ENCODE data around the gene SLC5A1.

SLC5A1 gene

DNA sequence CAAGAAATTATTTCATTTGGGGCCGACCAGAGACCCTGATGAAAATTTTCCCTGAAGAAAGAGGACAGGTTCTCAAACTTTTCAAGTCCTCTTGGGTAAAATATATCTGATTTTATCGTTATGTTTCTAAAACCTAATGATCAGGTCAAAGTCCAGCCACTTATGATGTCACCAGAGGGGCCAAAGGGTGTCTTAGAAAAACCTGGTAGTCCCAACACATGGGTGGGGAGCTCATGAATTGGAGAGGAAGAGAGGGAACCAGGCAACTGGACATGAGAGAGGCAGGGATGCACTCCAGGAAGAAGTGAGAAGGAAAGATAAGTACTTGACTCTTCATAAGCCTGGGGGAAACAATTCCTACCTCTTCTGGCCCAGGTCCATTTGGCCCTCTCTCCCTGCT is 9.2 kb downstream of the SLC5A1 start:
- DNase-seq, result no peak

DNA sequence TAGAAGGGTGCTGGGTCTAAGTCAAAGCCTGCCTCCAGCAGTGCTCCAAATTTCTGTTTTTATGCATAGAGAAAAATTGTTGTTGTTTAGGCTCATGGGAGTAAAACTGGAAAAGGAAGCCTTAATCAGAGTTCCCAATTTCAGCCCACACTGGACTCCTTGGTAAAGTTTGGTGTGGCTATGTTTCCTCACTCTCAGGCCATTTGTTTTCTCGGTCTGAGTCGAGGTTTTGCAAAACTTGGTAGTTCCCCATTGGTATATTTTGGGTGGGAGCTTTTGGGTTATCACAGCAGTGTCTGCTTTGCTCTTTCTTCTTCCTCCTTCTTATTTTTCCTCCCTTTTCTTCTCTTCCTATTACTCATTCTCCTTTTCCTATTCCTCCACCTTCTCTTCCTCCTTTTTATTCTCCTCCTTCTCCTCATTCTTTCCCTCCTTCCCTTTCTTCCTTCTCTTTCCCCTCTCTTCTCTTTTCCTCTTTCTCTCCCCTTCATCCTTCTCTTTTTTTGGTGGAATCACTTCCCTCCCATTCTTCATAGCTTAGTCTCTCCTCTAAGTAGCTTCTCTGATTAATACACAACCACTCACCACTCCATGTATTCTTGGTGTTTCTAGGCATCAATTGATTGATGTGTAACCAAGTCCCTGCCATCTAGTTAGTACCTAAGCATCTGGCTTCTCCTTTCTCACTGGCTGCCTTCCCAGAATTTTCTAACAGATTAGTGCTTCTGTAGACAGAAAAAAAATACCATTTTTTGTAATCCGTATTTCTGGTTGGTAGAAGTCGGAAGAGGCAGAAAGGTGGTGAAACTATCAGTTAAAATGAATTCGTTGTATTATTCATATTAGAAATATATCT is 10.1 kb downstream of the SLC5A1 start:
- no peak for DNase-seq

DNA sequence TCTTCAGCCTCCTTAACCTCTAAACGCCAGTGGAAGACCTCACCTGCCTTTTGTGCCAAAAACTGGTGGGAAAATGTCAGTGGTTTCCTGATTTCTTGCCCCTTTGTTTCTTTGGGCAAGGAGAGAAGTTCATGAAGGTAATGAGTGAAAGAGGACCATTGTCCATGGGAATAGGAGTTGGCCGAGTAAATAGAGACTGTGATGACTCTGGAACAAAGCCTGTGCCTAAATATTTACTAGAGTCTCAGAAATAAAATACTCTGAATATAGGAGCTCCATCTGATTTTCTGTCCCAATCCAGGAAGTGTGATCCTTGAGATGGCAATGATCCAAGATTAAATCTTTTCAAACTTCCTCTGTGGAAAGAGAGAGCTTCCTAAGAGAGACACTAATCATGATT is 12.0 kb downstream of the SLC5A1 start:
- no peak for DNase-seq

DNA sequence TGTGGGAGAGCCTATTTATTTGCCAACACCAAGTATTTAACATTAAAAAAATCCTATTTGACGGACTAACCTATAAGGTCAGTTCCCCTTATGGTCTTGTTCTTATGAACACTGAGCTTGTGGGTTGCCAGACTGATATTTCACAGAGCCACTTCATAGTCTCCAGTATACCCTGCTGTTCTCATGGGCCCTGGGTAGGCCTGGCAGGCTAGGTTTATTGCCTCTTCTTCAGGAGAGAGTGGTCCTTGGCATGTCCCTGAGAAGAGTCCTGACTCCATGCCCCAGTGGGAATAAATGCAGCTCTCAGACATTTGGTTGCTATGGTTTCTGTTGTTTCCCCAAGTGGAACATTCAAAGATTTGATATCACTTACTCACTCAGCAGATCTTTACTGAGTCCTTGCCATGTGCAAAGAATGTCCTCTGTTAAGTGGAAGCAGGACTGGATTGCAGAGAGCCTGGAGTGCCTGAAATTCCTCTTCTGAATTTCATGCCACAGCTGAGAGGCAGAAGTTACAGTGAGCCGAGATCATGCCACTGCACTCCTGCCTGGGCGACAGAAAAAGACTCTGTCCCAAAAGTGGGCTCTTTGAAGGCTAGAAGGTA is 15.7 kb downstream of the SLC5A1 start:
- no peak for DNase-seq

DNA sequence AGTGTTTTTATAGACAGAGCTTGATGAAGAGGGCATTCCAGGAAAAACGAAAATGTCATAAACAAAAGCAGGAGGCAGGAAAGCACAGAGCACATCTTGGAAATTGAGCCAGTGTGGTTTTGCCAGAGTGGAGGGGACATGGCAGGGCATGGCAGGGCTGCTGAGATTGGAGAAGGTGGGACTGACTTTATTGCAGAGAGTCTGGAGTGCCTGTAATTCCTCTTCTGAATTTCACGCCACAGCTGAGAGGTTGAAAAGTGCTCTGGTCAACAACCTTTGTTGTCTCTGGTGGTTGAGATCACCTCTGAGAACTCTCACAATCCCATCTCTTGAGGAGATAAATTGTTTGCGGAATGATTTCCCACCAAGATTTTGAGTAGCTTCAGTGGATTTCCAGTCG is 16.4 kb downstream of the SLC5A1 start:
- DNase-seq, result no peak

DNA sequence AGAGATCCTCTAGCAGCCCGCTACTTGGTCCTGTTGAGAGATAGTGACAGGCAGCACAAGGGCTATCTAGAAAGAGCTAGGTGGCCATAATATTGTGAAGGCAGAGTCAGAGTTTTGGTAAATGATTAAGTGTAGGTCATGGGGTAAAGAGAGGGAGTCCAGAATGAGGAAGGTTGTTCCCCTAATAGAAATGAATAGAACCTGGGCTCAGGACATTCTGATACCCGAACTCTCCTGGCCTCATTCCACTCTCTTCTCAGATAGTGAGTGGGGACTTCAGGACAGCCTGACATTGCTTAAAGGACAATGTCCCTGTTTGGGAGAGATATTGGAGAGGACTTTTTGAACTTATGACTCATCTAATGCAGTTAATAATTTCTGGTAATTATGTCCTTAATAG is 20.6 kb downstream of the SLC5A1 start:
- no peak for DNase-seq

DNA sequence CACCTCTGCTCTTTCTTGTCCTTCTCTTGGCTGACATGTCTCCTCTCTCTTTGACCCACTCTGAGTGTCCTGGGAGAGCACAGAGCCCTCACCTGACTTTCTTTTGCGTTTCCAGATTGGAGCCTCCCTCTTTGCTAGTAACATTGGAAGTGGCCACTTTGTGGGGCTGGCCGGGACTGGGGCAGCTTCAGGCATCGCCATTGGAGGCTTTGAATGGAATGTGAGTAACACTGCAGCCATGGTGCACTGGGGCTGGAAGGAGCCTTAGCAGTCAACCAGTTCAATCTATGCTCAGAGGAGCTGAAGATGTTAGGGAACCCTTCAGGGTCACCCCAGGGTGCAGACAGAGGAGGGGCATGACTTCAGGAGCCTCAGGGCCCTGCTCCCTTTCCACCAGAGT is 23.8 kb downstream of the SLC5A1 start:
- no peak for DNase-seq

DNA sequence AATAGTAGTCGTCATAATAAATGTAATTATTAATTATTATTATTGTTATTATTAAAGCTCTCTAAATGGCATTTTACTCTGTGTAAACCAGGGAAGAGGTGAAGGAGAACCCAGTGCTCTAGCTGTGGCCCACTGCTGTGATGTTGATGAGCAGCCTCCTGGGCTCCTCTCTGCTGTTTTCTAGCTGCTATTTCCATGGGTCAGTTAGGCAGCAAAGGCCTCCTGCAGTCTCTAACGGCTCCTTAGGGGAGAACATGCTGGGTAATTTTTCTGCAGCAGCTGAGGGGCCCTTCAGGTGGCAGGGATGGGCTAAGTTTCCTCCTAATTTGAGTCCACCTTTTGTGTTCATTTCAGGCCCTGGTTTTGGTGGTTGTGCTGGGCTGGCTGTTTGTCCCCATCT is 24.6 kb downstream of the SLC5A1 start:
- no peak for DNase-seq

DNA sequence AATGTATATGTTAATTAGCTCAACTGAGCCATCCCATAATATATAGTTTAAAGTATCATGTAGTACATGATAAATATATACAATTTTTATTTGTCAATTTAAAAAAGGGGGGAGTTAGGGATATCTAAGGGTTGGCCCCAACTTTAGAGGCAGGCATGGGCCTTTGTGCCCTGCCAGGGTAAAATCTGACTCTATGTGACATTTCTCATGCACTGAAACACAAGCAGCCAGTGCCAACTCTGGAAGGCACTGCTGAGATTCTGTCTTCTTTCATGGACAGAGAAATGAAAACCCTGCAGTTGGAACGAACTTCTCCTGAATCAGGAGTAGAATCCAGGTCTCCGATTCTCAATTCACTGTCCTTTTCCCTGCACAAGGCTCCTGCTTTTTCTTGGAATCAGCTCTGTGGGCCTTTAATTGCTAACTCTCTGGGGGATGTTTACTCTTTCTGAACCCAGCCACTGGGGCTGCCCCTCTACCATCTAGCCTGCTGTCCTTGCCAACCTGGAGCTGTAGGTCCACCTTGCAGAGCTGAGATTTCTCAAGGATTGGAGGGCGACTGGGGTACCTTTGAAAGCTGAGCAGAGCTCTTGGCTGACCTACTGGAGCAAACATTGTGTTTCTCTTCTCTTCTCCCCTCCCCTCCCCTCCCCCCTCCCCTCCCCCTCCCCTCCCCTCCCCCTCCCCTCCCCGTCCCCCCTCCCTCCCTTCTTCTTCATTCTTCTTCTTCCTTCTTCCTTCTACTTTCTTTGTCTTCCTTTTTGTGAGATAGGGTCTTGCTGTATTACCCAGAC is 26.7 kb downstream of the SLC5A1 start:
- no peak for DNase-seq

DNA sequence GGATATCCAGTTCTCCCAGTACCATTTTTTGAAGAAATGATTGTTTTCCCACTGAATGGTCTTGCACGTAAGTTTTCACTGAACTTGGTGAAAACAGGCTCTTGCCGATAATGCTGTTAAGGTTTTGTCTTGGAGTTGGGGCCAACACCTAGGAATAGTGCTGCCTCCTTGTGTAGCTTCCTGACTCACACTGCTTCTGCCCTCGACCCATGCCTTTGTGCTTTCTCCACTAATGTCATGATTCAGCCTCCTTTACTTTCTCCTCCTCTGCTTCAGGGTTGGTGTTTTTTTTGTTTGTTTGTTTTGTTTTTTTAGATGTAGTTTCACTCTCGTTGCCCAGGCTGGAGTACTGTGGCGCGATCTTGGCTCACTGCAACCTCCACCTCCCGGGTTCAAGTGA is 30.2 kb downstream of the SLC5A1 start:
- DNase-seq, result no peak

DNA sequence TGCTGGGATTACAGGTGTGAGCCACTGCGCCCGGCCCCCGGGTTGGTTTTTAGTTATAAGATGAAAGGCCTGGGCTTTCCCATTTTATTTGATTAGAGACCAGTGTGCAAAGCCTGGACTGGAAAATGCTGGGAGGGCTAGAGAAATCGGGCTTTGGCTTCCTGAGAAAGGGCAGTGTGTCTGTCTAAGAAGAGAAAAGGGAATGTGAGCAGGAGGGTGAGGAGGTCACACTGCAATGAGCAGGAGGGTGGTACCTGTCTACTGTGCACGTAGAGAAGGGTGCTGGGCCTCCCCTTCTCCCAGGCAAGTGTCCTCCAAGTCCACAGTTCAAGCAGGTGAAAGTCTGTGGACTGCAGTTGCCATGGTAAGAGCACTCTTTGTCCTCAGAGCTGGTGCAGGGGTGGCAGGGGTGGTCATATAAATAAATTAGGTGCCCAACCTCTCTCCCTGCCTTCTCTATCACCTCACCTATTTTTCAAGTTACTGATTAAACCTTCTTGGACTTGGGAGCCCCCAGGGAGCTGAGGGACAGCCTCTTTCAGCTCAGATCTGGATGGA is 30.8 kb downstream of the SLC5A1 start:
- no peak for DNase-seq

DNA sequence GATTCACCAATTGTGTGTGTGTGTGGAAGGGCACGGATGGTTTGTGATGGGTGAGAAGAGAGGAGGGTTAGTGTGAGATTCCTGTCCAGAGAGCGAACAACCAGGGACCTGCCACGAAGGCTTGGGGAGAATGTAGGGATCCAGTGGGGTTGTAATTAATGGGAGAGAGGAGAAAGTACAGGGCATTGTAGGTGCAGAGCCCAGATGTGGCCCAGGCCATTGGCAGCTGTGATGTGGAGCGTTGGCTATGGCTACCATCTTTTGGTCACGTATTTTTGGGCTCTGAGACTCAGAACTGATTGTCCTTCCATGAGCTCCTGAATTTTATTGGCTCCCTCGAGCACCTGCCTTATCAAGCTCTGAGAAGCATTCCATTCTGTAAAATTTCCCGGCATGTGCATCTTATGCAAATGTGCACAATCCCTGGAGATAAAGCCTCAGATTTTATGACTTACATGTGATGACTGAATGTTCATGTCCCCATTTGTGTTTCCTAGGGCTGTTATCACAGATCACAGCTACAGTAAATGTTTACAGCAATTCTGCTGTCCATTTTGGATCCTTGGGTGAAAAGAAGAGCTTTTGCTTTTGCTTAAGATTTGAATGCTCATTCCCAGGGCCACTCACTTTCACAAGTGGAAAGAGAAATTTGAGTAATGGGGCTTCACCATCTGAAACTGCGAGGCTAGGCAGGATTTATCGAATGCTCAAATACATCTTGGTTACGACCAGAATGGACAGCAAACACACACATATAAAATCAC is 33.1 kb downstream of the SLC5A1 start:
- DNase-seq, result no peak

DNA sequence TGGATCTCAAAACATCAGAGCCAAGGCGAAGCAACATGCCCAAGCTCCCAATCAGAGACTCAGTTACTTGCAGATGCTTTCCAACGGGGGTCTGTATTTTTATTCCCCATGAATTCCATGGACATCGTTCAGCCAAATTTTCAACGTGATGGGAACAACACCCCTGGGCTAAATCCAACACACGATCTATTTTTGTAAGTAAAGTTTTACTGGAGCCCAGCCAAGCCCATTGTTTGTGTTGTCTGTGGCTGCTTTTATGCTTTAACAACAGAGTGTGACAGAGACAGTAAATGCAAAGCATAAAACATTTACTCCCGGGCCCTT is 33.7 kb downstream of the SLC5A1 start:
- DNase-seq, result no peak

DNA sequence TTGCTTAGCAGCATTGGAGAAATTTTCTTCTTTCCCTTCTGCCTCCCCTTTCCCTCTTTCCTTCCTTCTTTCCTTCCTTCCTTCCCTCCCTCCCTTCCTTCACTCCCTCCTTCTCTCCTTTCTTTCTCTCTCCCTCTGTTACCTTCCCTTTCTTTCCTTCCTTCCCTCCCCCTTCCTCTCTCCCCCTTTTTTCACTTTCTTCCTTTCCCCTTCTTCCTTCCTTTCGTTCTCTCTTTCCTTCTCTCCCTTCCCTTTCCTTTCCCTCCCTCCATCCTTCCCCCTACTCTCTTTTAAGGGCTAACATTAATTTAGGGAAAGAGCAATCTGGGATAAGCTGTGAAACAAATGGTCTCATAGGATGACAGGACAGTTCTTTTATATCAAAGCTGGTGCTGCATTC is 34.1 kb downstream of the SLC5A1 start:
- no peak for DNase-seq

DNA sequence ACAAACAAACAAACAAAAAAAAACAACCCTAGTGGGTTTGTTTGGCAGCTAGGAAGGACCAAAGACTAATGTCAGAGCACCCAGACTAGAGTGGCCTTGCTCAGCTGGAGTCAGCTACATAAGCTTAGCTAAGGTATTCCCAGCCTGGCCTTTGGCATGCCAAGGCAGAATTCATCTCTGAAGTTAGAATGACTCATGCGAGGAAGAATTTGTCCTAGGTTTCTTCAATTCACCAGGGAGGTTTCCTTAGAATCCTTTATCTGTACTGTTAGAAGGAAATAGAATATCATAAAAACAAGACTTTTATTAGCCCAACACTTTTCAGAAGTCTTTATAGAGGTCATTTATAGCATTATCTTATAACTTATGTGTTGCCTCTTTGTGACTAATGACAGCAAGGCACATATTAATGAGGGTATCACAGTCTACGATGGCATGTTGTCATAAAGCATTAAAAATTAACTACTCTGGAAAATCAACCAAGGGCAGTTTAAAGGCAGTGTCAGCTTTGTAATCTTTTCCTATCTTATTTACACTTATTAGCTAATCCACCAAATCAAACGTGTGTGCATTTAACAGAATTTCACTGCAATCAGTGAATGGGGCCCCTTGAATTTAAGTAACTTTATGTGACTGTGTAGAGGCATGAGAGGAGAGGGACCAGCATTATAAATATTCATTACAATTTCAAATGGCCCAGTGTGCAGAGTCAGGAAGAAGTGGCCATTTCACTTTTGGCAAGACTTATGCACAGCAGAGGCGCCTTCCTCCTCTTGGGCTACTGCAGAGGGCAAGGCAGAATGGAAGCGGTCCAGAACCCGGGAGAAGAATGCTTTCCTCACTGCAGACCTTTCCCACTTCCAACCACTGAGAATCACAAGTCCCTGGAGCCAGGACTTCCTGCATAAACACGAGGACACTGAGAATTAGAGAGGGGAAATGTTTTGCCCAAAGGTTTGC is 36.3 kb downstream of the SLC5A1 start:
- DNase-seq, result no peak

DNA sequence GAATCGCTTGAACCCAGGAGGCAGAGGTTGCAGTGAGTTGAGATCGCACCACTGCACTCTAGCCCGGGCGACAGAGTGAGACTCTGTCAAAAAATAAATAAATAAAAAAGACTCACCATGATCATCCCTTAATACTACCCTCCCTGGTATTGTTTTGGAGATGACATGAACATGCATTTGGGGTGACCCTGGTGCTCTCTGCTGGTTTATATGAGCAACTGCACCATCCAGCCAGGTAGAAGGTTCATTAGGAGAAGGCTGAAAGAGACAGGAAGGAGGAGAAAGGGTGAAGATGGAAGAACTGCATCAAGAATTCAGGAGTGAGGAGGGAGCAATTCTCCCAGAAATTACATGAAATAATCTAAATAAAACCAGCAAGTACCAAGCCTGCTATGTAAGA is 37.8 kb downstream of the SLC5A1 start:
- DNase-seq, result no peak

DNA sequence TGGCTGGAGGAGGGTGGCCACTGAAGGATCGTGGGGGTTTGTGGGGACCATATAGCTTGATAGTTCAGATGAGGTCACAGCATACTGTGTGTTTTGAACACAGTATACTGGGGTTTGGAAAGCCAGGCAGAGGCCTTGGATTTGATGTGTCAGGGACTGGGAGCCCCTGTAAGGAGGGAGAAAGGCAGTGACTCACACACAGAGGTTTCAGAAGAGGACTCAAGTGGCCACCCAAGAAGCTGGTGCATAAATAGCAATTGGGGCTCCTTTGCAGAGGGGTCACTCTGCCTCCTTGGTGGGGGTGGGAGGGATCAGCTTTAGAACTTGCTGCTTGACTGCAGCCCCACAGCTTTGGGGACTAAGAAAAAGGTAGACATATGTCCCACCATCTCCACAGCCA is 39.3 kb downstream of the SLC5A1 start:
- DNase-seq, result no peak

DNA sequence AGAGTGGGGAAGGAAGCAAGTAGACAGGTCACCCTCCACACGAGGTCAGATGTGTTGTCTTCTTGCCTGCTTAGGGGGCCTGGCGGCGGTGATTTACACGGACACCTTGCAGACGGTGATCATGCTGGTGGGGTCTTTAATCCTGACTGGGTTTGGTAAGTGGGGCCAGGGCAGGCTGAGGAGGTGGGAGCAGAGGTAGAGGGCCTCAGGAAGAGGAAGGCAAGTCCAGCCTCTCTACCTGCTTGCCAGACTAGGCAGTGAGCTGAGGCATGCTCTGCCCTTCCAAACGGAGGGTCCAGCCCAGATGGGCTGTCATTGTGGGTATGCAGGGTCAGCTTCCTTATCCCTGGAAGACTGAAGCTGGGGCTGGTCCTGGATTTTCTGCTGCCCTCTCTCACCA is 39.9 kb downstream of the SLC5A1 start:
- no peak for DNase-seq

DNA sequence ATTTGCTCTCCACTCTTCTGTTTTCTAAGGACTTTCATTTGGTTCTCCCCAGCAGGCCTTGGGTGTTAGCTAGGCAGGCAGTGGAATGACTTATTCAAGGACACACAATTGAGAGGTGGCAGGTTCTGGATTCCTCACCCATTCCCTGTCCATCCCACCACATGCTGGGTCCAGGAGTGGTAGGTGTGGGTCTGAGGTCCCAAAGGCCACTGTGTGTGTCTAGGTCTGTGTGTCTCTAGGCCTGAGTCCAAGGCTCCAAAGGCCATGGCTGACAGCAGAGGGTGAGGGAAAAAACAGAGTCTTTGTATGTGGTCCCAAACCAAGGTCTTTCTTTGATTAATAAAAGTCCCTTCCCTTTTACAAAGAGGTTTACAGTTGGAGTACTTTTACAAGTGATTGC is 40.8 kb downstream of the SLC5A1 start:
- no peak for DNase-seq

DNA sequence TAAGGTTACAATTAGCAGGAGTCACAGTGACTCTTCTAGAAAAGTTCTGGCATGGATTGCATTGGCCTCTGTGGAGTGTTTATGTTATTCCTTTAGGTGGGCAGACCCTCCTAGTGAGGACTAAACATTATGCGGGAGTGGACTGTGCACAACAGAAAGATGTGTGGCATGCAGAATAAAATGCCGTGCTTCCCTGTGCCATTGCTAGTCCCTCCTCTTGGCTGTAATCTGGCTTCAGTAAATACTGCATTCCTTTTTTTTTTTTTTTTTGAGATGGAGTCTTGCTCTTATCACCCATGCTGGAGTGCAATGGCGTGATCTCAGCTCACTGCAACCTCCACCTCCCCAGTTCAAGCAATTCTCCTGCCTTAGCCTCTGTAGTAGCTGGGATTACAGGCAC is 45.0 kb downstream of the SLC5A1 start:
- no peak for DNase-seq

DNA sequence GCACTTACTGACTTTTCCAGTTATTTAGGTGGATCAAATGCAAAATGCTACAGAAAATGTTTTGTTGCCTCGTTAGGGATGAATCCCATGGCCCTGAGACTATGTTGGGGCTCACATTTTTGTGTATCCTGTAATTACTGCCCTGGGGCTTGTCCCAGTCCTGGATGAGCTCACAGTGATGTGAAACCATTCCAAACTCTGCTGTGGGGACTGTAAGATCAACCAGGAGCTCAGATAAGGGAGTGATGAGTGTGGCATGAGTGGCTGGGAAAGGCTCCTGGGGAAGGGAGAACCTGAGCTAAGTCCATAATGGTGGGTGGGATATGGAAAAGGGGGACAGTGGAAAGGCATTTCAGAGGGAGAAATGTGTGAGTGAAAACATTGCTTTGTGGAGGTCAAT is 54.0 kb downstream of the SLC5A1 start:
- DNase-seq, result no peak

Measured in activated CD8-positive, alpha-beta memory T cell treated with anti-CD3 and anti-CD28 coated beads, Interleukin-2, amount 50 U/mL, for 4 hours (primary cell).